Hepatocyte (in vitro differentiated cells): ENCODE data around the gene XG. TPM values are rescaled to one million over a fixed set of nuclear protein-coding genes. Genes with fewer than 3 reads are reported as not detected.
A peak's percentile ranks its signal among the peaks of the same experiment; 100 is the strongest.

Experiments
- DNase-seq: peaks from one replicate; pipeline ENCODE4 v3.0.0-alpha.2; 2016; ENCODE audit warnings: low spot score
- H2AFZ ChIP-seq: fragments of 200-600 bp; sonication (generic); 2 replicates; pipeline ENCODE4 v1.6.0; 2016; ENCODE audit warnings: antibody characterized with exemption, mild to moderate bottlenecking
- H3K27ac ChIP-seq: fragments of 200-600 bp; sonication (generic); 2 replicates; pipeline ENCODE4 v1.5.1; 2016; ENCODE audit warnings: mild to moderate bottlenecking
- H3K27me3 ChIP-seq: fragments of 200-600 bp; sonication (generic); 2 replicates; pipeline ENCODE4 v1.6.1; 2016
- H3K36me3 ChIP-seq: fragments of 200-600 bp; sonication (generic); replicated peaks from 2 replicates; pipeline ENCODE4 v1.5.1; 2016; ENCODE audit warnings: low read depth; ENCODE audit not compliant: insufficient read depth
- H3K4me1 ChIP-seq: fragments of 200-600 bp; sonication (generic); 2 replicates; pipeline ENCODE4 v1.5.1; 2016; ENCODE audit warnings: mild to moderate bottlenecking, moderate library complexity; ENCODE audit not compliant: insufficient read depth
- H3K4me2 ChIP-seq: fragments of 200-600 bp; sonication (generic); 2 replicates; pipeline ENCODE4 v1.6.0; 2016
- H3K4me3 ChIP-seq: fragments of 200-600 bp; sonication (generic); 2 replicates; pipeline ENCODE4 v1.5.1; 2016; ENCODE audit warnings: mild to moderate bottlenecking
- H3K79me2 ChIP-seq: fragments of 200-600 bp; sonication (generic); 2 replicates; pipeline ENCODE4 v1.6.0; 2017; ENCODE audit warnings: mild to moderate bottlenecking
- H3K9me2 ChIP-seq: fragments of 200-600 bp; sonication (generic); replicated peaks from 2 replicates; pipeline ENCODE4 v1.6.0; 2017; ENCODE audit warnings: mild to moderate bottlenecking; ENCODE audit not compliant: insufficient read depth
- H3K9me3 ChIP-seq: fragments of 200-600 bp; sonication (generic); 2 replicates; pipeline ENCODE4 v1.5.1; 2016; ENCODE audit warnings: low read depth, mild to moderate bottlenecking
- H4K20me1 ChIP-seq: fragments of 200-600 bp; sonication (generic); 2 replicates; pipeline ENCODE4 v1.6.0; 2016; ENCODE audit warnings: mild to moderate bottlenecking; ENCODE audit not compliant: insufficient read depth, poor library complexity, severe bottlenecking
- CTCF ChIP-seq: fragments of 200-600 bp; sonication (generic); IDR thresholded peaks from 2 replicates; pipeline ENCODE4 v1.5.1; 2016; ENCODE audit warnings: antibody characterized with exemption, mild to moderate bottlenecking; ENCODE audit not compliant: poor library complexity
- EZH2 ChIP-seq: fragments of 200-600 bp; sonication (generic); IDR thresholded peaks from 2 replicates; pipeline ENCODE4 v1.6.1; 2016; ENCODE audit warnings: antibody characterized with exemption, mild to moderate bottlenecking, borderline replicate concordance
- EZH2phosphoT487 ChIP-seq: fragments of 200-600 bp; sonication (generic); IDR thresholded peaks from one replicate; pipeline ENCODE4 v1.6.1; 2018; ENCODE audit warnings: antibody characterized with exemption, mild to moderate bottlenecking, low read depth, moderate library complexity; ENCODE audit not compliant: unreplicated experiment, severe bottlenecking
- WGBS: methylation state at CpG from one replicate; pipeline ENCODE4 v1.1.6; 2016; ENCODE audit warnings: low lambda C conversion rate; ENCODE audit errors: missing lambda C conversion rate; 5-methylcytosine and 5-hydroxymethylcytosine counted together
- polyA plus RNA-seq: library from polyadenylated mRNA; unstranded; fragments of >200 nt; fragmentation: Nextera tagmentation; extraction: Ambion mirVana; gene quantifications from 2 replicates; pipeline ENCODE4 v1.2.1, GENCODE V29; 2016
- total RNA-seq: library from RNA; depleted of rRNA; stranded (reverse); fragments of >200 nt; gene quantifications from 2 replicates; pipeline ENCODE4 v1.2.3, GENCODE V29; 2014

The XG gene
- total and polyA plus RNA-seq, 2 experiments from 2014 or later: 0.53 to 0.64 TPM

- H3K27ac ChIP-seq: no peak overlapping the region
- WGBS: 58% methylated on average over 9 of the region's 9 CpGs
These were observed 67.7 kb downstream of the XG start for GRCh38 chrX:2819345-2820135.

GRCh38 chrX:2820136-2820771 is 68.4 kb downstream of the XG start:
- DNase-seq: no peak
- H3K4me1 ChIP-seq: no peaks in the 10 kb centered on the region
- H3K4me3 ChIP-seq: no peak overlapping the region
- H3K9me2 ChIP-seq: no peaks in the 10 kb centered on the region
- no peaks in the 10 kb centered on the region for H3K27me3 ChIP-seq
- no peaks in the 10 kb centered on the region for H3K36me3 ChIP-seq
- H3K79me2 ChIP-seq: no peaks in the 10 kb centered on the region
- H2AFZ ChIP-seq: no peak overlapping the region
- no peak overlapping the region for H3K4me2 ChIP-seq
- no peak overlapping the region for H3K27ac ChIP-seq
- 73% methylated on average over 8 of the region's 8 CpGs for WGBS
- H4K20me1 ChIP-seq: no peaks in the 10 kb centered on the region
- H3K9me3 ChIP-seq: no peaks in the 10 kb centered on the region
- TF ChIP-seq CTCF (no peak), EZH2 (no peak), EZH2phosphoT487 (no peak)

More at GRCh38 chrX:2819345-2820135, 67.7 kb downstream of the XG start:
- Histone ChIP-seq H3K4me2 (no peak overlapping the region), H3K36me3 (no peaks in the 10 kb centered on the region), H3K27me3 (no peaks in the 10 kb centered on the region), H3K9me3 (no peaks in the 10 kb centered on the region), H3K4me1 (no peaks in the 10 kb centered on the region), H3K9me2 (no peaks in the 10 kb centered on the region), H4K20me1 (no peaks in the 10 kb centered on the region), H2AFZ (no peak overlapping the region), H3K79me2 (no peaks in the 10 kb centered on the region), H3K4me3 (no peak overlapping the region)
- DNase-seq: peak; percentile 58
- no peak for TF ChIP-seq EZH2phosphoT487
- no peak for TF ChIP-seq EZH2
- TF ChIP-seq CTCF: peak; percentile 56

- no peaks in the 10 kb centered on the region for H3K27me3 ChIP-seq
- H3K36me3 ChIP-seq: no peaks in the 10 kb centered on the region
- no peaks in the 10 kb centered on the region for H3K79me2 ChIP-seq
- no peaks in the 10 kb centered on the region for H4K20me1 ChIP-seq
- H3K4me2 ChIP-seq: no peak overlapping the region
- no peak for DNase-seq
- WGBS: 60% methylated on average over 12 of the region's 13 CpGs
- no peaks in the 10 kb centered on the region for H3K9me3 ChIP-seq
- no peak overlapping the region for H2AFZ ChIP-seq
- no peak overlapping the region for H3K4me3 ChIP-seq
- H3K27ac ChIP-seq: no peak overlapping the region
- TF ChIP-seq EZH2phosphoT487: no peak
- TF ChIP-seq EZH2: no peak
- no peak for TF ChIP-seq CTCF
- no peaks in the 10 kb centered on the region for H3K9me2 ChIP-seq
- H3K4me1 ChIP-seq: no peaks in the 10 kb centered on the region
These were observed 72.1 kb downstream of the XG start for GRCh38 chrX:2823795-2824386.
